D341Med (cell line): Measurements from ENCODE around the gene SGCE.

Experiments used
- DNase-seq: peaks from one replicate; pipeline ENCODE4 v3.0.0; 2012; ENCODE audit warnings: low spot score

Gene SGCE

DNA sequence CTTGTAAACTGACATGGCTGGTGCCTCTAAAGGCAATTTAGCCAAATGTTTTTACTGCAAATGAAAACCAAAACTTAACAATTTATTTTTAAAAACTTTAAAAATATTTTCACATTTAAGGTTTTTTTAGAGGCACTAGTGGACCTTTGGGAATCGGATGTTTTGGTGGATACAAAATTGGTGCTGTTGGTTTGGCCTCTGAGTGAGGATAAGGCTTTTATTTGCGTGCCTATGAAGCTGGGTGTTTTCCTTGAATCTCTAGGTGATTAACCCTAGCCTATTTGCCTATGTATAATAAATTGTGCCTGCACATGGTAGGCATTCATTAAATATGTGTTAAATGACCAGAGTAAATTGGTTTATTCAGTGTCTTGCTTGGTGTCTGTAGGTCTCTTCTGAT lies 2.9 kb upstream of the SGCE start:
- no peak for DNase-seq

DNA sequence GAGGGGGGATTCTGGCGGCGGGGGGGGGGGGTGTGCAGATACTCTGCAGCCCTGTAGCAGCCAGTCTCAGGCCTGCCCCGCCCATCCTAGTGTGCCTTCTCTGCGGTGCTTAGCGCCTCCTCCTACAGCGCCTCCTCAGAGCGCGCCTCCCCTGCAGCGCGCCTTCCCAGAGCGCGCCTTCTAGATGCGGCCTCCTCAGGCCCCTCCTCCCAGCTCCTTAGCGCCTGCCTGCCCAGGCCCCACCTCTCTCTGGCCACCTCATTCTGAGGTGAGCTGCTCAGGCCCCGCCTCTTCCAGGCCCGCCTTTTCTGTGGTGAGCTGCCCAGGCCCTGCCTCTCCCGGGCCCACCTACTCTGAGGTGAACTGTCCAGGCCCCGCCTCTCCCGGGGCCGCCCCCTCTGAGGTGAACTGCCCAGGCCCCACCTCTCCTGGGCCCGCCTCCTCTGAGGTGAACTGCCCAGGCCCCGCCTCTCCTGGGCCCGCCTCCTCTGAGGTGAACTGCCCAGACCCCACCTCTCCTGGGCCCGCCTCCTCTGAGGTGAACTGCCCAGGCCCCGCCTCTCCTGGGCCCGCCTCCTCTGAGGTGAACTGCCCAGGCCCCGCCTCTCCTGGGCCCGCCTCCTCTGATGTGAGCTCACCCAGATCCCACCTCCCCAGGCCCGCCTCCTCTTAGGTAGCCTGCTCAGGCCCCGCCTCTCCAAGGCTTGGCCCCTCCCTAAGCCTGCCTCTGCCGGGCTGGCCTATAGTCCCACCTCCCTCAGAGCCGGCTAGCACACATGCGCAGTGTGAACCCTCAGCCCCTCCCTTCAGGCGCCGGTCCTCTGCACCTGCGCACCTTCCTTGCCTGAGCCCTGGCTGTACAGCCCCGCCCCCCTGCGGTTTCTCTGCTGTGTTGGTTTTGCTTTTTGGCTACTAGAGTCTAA lies 2.1 kb upstream of the SGCE start:
- DNase-seq: peak; percentile 89

DNA sequence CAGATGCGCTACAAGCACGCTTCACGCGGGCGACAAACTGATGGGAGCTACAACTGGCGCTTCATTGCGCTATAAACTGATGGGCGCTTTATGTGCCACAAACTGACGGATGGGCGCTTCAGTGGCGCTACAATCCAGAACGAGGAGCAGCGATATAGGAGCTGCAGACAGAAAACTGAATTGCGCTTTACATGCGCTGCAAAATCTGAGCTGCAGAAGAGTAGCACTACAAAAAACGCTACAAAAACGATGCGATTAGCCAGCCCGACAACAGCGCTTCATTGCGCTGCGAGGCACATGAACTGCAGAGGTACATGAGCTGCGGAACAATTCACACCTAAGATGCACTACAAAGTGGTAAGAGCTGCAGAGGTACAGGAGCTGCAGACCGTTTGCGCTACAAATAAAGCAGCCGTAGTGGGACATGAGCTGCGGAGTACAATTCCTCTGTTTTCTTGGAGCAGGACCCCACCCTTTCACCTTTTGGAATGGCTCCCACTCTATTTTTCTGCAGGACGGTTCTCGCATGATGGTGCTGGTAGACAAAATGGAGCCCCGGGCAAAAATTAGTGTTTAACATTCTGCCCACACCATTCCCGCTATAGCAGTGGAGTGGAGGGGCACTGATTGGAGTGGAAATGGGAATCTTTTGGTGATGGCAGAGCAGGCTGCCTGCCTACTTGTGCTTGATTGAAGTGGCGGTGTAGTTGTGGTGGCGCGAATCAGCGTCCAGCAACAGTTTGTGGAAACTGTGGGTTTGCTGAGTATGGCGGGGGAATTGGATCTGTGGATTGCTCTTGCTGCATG lies 1.2 kb upstream of the SGCE start:
- no peak for DNase-seq

DNA sequence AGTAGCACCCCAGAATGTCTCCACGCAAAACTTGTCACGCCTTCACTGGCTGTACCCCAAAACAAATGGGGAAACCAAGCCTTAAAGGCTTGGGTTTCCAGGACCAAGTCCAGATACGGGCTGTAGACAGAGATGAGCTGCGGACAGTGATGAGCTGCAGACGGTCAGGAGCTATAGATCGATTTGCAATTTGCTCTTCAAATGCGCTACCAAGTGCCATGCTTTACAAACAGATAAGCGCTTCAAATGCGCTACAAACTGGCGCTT lies 658 bp upstream of the SGCE start:
- no peak for DNase-seq

DNA sequence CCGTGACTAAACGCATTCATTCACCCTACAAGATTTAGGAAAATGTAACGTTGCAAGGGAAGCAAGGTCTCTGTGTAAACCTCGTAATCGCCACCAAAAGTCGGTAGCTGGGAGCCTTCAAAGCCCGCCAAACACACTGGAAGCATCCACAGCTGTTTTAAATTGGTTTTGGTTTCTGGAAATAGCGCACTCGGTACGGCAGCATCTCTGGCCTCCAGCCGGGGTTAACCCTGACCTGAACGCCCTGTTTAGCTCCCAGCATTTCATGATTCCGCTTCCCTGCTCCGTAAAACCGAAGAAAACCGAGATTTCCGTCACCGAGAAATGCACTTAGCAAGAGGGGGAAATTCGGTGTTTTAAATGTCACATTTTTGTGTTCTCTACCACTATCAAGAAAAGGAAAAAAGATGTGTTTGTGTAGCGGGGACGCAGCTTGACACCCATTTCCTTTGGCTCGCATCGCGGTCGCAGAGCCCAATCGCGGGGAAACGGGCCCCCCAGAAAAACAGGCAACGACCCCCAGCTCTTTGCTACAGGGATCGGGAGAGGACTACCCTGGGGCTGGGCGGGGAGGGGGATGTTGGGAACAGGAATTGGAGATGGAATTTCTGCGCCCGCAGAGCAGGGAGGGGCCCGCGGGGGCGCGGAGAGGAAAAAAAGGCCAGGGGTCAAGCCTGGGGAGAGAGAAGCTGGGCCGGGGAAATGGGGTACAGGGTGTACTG lies 646 bp downstream of the SGCE start:
- DNase-seq: no peak

DNA sequence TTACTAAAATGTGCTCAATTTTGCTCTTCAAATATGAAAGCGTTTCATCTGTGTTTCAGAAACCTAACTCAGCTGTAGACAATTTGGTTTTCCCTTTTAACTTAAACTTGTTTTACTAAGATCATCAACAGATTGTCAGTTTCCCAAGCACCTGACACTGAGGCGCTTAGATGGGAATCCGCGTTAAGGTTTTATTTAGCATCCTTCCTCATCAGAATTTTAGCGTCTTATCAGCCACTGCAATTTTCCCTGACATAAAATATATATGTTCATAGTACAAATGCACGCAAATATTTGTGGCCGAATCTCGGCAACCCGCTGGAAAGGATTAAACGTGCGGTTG lies 1.2 kb downstream of the SGCE start:
- DNase-seq: no peak

DNA sequence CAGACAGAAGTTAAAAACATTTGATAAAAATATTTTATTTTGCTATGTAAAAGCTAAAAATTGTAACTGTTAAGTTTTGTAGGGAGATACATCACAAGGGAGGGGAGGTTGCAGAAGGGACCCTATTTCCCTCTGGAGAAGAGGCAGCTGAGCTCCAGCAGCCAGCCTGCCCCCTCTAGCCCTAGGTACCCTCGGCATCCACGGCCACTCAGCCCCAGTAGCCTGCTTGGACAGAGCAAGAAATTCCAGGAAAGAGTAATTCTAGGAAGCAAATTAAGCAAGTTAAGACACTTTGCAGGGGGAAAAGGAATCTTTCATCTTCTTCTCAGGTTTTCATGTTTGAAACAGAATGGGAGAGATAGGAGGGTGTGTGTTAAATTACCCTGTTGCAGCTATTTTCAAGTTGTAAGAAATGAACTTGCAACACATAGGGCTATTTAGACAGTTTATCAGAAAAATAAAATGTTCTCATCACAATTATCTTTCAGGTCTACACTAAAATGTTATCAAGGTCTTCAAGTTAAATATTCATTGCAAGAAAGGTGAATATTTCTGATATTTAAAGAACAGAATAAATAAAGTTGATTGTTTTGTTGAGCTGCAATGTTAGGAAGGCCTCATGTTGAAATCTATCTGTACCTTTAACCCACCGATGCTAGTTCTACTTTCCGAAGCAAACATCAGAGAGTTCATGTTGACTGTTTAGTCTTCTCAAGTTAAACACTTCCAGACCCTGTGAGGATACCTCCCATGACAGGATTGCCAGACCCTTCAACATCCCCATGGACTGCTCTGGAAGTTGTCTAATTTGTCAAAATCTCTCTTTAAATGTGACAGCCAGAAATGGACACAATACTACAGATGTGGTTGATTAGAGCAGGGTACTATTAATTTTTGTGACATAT lies 5.5 kb downstream of the SGCE start:
- no peak for DNase-seq

DNA sequence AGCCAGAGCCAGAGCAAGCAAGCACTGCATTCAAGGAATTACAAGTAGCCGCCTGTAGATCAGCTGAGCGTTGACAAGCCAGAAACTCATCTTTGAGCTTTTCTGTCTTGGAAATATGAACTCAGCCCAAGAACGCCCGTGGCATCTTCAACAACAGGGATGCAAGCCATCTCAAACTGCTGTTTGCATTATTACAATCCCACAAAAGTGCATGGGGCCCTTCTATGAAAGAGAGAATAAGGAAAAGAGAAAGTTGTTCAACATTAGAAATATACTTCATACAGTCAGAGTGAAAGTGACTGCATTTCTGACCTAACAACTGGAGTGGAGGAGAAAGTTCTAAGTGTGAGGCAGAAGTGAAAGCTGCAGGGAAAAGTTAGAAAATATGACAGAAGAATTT lies 6.5 kb downstream of the SGCE start:
- no peak for DNase-seq

DNA sequence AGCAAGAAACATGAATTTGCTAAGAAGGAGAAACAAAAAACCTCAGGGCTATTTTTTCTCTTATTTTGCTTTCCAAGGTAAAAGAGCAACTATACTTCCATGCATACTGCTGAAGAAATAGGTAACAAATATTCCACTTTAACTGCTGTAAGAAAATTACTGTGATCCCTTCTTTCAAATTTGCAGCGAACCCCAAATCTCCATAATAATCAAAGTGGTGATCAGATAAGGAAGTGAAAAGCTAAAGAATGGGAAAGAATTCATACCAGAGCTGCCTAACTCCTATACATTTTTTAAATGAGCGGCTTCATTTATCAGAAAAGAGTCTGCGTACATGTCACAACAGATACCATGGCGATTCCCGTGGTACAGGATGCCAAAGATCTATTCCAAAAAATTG lies 7.2 kb downstream of the SGCE start:
- DNase-seq: no peak

DNA sequence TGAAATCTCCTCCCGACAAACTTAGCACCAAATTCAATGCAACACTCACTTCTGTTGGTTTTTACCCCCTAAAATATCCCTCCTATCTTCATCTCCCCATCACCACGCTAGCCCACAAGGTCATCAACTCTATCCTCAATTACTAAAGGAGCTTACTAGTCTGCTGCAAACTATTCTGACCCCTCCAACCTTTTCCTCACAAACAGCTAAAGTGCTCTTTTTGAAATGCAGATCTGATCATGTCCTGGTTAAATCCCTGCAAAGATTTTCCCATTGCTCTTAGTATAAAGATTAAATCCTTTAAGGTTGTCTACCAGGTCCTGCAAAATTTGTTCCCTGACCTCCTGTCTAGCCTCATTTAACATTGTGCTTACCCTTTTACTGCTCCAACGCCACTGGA lies 8.6 kb downstream of the SGCE start:
- no peak for DNase-seq

DNA sequence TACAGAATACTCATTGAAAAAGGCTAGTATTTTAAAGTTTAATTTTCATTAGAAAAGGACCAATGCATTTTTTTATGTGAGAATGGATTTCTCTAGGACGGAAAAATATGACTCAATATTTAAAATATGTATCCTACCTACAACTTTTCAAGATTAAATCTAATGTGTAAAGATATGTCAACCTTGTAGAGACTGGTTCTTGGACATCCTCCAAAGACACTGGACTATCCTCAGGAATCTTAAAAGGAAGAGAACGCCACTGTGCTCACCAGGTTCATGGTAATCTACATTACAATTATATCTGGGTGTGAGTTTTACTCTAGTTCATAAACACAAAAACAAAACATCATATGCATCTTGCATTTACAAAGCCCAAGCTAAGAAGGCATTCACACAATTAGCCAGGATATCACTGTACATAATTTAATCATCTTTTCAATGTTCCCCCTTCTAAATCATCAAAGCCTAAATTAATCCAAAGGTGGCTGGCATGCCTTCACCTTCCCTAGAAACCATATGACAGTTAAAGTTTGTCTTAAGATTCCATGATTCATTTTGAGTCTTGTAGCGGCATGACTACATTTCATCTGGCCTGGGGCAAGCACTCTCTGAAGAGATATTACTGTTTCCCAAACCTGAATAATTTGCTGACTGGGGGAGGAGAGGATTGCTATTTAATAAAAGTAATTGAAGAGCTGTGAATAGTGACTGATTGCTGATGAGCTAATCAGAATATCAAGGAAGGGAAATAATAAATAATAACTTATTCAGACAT lies 12.0 kb downstream of the SGCE start:
- DNase-seq: no peak

DNA sequence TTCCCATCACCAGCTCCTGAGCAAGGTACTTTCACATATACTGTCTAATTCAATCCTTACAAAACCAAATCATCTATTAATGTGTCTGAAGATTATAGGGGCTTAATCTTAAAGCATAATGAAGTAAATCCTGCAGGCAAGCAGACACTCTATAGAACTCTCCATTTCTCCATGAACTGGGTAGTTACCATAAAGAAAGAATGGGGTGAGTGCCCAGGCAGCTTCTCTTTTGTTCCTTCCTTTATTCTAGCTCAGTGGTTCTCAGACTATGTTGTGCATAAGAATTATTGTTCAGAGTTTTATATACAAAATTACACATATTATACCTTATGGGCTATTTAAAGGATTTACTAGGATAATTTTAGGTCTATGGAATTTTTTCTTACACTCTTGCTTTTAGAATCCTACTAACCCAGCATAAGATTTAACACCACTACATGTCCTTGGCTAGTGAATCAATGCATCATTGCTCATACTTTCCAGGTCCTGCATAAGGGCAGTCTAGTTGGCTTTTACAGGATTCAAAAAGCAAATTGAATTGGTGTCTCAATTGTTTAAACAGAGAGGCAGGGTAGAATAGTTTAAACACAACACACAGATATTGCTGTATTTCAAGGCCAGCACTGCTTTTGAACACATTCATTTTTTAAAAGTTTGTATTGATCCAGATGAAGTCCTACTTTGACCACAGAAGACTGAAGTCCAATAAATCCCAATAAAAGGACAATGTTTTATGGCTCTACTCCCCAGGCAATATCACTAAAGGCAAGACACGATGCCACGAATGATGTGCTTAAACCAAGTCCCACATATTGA lies 12.9 kb downstream of the SGCE start:
- no peak for DNase-seq

DNA sequence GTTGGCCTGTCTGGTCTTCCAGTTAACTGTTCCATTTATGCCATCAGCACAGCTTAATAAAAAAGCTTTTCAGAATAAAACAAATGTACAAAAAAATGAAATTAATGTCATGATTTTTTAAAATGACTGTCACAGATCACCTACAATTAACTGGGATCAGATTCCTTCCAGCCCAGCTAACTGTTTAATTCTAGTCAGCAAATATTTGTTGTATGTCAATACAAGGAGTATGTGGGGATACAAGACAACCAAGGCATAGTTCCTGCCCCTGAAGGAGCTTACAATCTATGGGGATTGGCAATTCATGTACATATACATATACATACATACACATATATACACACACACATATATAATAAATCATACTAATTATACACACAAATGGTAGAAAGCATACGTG lies 16.5 kb downstream of the SGCE start:
- DNase-seq: no peak

DNA sequence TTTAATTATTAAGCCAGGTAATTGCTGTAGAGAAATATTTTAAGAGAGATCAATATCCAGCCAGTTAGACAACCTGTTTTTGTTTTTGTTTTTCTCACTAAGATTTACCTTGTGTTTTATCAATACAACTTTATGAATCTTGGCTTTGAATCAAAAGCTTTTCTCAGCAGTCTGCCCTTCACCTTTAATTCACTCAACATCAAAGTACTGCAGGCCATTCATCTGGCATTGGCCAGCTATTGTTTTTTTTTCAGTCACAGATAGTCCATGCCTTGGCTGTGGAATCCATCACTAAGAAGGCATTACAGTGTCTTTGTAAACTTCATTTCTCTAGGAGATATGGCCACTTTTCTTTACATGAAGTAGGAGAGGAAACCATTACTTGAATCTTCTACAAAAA lies 20.2 kb downstream of the SGCE start:
- no peak for DNase-seq

DNA sequence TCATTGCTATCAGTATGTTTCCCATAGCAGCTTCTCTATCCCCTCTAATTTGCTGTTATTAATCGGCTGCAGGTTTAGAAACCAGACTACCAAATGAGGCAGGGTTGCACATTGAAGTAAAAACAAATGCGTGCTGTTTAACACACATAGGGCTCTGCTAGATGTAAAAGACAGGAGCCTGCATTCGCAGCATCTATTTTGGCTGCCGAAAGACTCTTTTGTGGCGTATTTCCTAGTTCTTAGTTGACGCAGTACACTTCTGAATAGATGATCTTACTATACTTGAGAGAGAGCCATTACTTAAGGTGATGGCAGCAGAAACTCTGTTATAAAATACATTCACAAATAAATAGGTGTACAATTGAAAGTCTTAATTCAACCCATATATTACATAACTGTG lies 21.4 kb downstream of the SGCE start:
- no peak for DNase-seq

DNA sequence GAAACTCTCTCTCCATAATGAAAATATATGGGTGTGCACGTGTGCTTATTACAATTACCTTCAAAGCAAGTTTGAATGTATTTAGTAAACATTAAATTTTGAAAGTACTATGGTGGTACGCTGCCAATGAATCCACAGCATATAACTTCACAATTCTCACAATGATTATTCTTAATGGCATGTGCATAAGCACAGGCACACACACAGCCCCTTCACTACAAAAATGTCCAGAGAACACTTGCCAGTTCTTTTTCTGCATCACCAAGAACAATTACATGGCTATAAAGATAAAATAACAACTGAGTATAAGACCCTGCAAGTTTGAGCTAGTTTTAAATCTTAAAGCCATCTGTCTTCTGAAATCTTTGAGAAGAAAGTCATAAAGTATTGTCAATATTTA lies 22.2 kb downstream of the SGCE start:
- DNase-seq: no peak

DNA sequence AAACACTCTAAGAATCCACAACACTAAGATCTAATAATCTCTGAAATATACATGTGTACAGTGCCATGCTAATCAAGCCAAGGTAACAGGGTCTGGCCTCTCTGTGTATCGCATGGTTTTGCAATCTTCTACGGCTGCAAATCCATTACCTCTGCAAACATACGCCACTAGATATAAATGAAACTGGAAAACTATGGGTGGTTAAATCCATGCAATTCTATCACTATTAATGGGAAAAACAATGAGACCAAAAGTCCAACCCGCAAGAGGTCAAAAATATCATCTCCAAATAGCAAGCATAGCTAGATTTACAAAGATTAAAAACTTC lies 23.0 kb downstream of the SGCE start:
- no peak for DNase-seq

DNA sequence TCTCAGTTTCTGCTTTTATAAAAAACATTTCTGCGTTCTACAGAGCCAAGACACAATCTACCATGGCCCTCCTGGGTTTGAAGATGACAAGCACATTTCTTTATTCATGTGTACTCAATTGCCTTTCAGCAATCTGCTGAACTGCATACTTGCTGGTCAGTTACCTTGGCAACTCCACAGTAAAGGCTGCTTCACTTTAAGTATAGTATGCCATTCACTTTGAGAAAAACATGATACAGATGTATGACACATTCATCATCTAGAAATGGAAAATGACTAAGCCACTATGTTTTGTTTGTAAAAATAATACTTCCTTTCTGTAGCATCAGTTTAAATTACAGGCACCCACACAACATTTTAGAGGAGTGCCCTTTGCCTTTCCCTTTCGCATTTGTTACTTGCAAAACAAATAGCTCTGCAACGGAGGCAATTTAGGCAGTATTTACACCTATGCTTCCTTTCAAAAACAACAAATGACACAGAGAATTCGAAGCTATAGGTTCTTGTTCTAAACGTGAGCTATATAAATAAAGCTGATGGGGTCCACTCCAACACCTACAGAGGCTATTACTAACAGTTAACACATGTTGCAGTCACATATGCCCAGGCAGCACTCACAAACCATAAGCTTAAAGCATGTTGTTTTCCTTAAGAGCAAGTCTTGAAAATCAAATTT lies 23.5 kb downstream of the SGCE start:
- DNase-seq: no peak

DNA sequence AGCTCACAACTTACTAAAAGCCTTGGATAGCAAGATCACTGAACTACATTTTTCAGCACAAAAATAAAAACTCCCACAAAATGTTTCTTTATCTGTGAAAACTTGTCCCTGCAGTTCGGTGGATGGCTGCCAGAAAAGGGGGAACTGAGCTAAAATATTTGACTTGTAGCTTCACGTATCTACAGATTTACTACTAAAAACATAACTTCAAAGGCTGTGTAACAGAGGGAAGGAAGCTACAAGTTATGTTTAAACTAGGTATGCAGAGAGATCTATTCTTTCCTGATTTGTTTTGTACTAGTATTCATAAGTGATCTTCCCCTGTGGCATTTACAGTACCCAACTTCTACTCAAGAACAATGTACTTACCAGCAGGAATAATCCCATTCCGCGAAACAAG lies 25.1 kb downstream of the SGCE start:
- DNase-seq: no peak

DNA sequence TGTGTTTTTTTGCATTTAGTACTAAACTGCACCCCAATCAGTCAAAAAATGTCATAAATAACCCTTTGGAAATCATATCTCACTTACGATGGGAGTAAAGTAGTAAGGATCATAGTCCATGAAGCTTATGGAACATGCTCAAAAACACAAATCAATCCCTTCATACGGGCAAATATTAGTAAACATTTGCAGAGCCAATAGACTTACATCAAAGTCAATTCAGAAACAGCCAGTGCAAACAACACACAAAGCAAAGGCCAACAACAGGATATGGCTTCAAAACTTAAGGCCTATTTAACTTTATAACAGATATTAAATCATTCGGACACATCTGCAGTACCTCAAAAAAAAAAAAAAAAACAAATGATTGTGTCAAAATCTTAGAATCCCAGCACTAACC lies 32.1 kb downstream of the SGCE start:
- no peak for DNase-seq
